NCI-H510A (cell line): Measurements from ENCODE around the gene ACER3.

ENCODE experiments used
- DNase-seq: peaks from one replicate; lab custom pipeline; 2025; lab: John Stamatoyannopoulos, UW

Gene ACER3

DNA sequence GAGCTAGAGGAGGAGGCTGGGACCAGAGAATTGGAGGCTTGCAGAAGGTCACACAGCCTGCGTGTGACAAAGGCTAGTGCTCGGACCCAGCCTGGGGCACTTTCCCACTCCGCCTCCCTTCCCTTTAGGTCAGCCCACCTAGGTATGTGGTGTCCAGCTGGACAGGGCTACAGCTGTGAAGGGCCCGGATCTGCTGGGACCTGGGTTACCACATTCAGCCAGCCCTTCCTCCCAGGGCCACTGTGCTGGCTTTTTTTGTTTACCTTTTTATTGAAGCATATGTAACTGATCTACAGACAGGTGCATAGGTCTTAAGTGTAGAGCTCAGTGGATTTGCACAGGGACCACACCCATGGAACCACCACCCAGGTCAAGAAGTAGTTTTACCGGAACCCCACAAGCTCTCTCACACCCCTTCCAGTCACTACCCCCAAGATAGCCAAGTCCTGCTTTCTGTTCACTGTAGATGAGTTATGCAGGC lies 214.7 kb downstream of the ACER3 start:
- peak; percentile 24 for DNase-seq
